Right lobe of liver (tissue), 4 donors: ENCODE data around the gene TNKS2.

Experiments used
- POLR2A ChIP-seq: fragments of 450-650 bp; IDR thresholded peaks from one replicate; pipeline ENCODE4 v1.6.1; 2017; ENCODE audit warnings: antibody characterized with exemption, mild to moderate bottlenecking
- TF ChIP-seq, protein P1 (sequence below), 4 donors: fragments of 200-600 bp in 3 of 4; fragments of 450-650 bp in 1 of 4; IDR thresholded peaks; one replicate each; pipeline versions ENCODE4 v1.5.1 to v1.8.0; 2016 to 2022; ENCODE audit warnings: antibody characterized with exemption in 4 of 4, mild to moderate bottlenecking in 2 of 4
- donor health status: DM: no; HTN: no; CAD: no.
- donor health status: DM: no; HTN: no; CAD: no.
- donor health status: DM: no; HTN: yes; CAD: no.

DNA sequence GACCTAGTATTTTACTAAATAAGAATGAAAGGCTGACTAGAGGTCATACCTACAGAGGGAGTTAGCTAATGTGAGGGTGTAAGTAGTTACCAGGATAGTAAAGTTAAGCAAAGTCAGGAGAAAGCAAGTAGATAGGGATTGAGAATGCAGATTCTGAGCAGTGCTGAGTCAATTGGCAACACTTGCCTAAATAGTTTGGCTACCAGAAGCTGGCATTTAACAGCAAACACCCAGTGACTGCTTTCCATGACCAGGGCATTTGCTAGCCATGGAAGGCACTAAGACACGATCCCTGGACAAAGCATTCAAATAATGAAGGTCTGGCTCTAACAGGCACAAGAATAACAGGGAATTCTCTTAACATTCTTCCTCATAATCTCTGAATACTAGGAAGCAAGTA is 25.9 kb downstream of the TNKS2 start:
- no peak for TF ChIP-seq POLR2A
- TF ChIP-seq, protein P1, sequence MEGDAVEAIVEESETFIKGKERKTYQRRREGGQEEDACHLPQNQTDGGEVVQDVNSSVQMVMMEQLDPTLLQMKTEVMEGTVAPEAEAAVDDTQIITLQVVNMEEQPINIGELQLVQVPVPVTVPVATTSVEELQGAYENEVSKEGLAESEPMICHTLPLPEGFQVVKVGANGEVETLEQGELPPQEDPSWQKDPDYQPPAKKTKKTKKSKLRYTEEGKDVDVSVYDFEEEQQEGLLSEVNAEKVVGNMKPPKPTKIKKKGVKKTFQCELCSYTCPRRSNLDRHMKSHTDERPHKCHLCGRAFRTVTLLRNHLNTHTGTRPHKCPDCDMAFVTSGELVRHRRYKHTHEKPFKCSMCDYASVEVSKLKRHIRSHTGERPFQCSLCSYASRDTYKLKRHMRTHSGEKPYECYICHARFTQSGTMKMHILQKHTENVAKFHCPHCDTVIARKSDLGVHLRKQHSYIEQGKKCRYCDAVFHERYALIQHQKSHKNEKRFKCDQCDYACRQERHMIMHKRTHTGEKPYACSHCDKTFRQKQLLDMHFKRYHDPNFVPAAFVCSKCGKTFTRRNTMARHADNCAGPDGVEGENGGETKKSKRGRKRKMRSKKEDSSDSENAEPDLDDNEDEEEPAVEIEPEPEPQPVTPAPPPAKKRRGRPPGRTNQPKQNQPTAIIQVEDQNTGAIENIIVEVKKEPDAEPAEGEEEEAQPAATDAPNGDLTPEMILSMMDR (IDR thresholded peaks at IDR 0.05) = no peak
